Measurements from ENCODE around the gene KNDC1.

DNA sequence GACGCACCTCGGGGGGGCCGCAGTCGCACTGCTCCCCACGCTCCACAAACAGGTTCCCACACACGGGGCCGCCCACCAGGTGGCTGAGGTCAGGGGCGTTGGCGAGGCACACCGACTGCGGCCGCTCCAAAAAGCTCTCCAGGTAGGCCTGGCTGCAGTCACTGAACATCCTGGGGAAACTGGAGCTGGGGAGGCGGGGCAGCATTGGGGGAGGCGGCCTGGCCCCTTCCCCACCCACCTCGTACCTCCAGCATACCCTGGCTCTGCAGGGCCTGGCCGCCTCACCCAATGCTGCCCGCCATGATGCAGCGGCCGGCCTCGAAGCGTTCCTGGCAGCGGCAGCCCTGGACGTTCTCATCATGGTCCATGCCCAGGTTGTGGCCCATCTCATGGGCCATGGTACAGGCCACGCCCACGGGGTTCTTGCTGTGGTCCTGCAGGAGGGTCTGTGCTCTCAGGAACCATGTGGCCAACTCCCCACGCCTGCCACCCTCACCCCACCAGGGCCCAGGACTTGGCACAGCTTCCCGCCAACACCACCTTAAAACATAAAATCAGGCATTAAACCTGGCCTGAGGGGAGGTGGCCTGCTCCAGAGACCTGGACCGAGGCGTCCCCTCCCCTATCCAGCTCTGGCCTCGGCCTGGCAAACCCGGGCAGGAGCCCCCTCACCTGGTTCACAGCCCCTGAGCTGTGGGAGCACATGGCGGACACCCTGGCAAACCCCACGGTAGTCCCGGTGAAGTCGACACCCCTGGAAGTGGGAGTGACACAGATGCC, 111.7 kb downstream of the KNDC1 start:
- TF ChIP-seq, protein P1, sequence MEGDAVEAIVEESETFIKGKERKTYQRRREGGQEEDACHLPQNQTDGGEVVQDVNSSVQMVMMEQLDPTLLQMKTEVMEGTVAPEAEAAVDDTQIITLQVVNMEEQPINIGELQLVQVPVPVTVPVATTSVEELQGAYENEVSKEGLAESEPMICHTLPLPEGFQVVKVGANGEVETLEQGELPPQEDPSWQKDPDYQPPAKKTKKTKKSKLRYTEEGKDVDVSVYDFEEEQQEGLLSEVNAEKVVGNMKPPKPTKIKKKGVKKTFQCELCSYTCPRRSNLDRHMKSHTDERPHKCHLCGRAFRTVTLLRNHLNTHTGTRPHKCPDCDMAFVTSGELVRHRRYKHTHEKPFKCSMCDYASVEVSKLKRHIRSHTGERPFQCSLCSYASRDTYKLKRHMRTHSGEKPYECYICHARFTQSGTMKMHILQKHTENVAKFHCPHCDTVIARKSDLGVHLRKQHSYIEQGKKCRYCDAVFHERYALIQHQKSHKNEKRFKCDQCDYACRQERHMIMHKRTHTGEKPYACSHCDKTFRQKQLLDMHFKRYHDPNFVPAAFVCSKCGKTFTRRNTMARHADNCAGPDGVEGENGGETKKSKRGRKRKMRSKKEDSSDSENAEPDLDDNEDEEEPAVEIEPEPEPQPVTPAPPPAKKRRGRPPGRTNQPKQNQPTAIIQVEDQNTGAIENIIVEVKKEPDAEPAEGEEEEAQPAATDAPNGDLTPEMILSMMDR (IDR thresholded peaks at IDR 0.05; ENCODE audit: low read length), result no peak
- no peak for TF ChIP-seq EZH2 (IDR thresholded peaks at IDR 0.05; ENCODE audit: borderline replicate concordance, low read length)
